OCI-M1 (cell line): ENCODE data around the gene TOLLIP.
"Not testable (repeated sequence)": the region's sequence is repeated elsewhere in the genome, so short reads cannot be mapped to it uniquely, and the experiment has no call there.

Source experiments
- DNase-seq: peaks from one replicate; lab custom pipeline; 2025; lab: John Stamatoyannopoulos, UW

TOLLIP gene

GRCh38 chr11:1281326-1281973 lies 28.0 kb downstream of the TOLLIP start:
- no peak for DNase-seq

GRCh38 chr11:1280116-1281035 lies 29.1 kb downstream of the TOLLIP start:
- no peak for DNase-seq

- no peak for DNase-seq
These were observed 29.8 kb downstream of the TOLLIP start for GRCh38 chr11:1279674-1280055.

- no peak for DNase-seq
These were observed 30.4 kb downstream of the TOLLIP start for GRCh38 chr11:1278766-1279673.

GRCh38 chr11:1277936-1278512 lies 31.4 kb downstream of the TOLLIP start:
- DNase-seq = no peak

- no peak for DNase-seq
These were observed 32.4 kb downstream of the TOLLIP start for GRCh38 chr11:1276866-1277615.

- DNase-seq = no peak
These were observed 33.2 kb downstream of the TOLLIP start for GRCh38 chr11:1276041-1276790.

- no peak for DNase-seq
These were observed 34.4 kb downstream of the TOLLIP start for GRCh38 chr11:1275021-1275420.

GRCh38 chr11:1274501-1274900 lies 34.9 kb downstream of the TOLLIP start:
- DNase-seq = no peak

GRCh38 chr11:1272531-1272930 lies 36.9 kb downstream of the TOLLIP start:
- DNase-seq = no peak

GRCh38 chr11:1271927-1272326 lies 37.5 kb downstream of the TOLLIP start:
- no peak for DNase-seq

- no peak for DNase-seq
These were observed 38.0 kb downstream of the TOLLIP start for GRCh38 chr11:1271406-1271805.

GRCh38 chr11:1271002-1271401 lies 38.4 kb downstream of the TOLLIP start:
- no peak for DNase-seq

- DNase-seq = no peak
These were observed 39.0 kb downstream of the TOLLIP start for GRCh38 chr11:1270476-1270875.

GRCh38 chr11:1269957-1270356 lies 39.5 kb downstream of the TOLLIP start:
- no peak for DNase-seq

- no peak for DNase-seq
These were observed 41.9 kb downstream of the TOLLIP start for GRCh38 chr11:1267441-1268100.

- DNase-seq = peak; percentile 12
These were observed 42.5 kb downstream of the TOLLIP start for GRCh38 chr11:1266976-1267375.

- DNase-seq = not testable (repeated sequence)
These were observed 44.0 kb downstream of the TOLLIP start for GRCh38 chr11:1265480-1265879.

- DNase-seq = peak; percentile 87
These were observed 45.0 kb downstream of the TOLLIP start for GRCh38 chr11:1264444-1264843.

GRCh38 chr11:1263010-1263409 lies 46.4 kb downstream of the TOLLIP start:
- no peak for DNase-seq
